DOHH2 (cell line): Measurements from ENCODE around the gene POLR3F.

Experiments
- EZH2phosphoT487 ChIP-seq: fragments of 200-600 bp; sonication (generic); IDR thresholded peaks from 2 replicates; pipeline ENCODE4 v1.6.1; 2017; ENCODE audit warnings: borderline replicate concordance, mild to moderate bottlenecking, antibody characterized with exemption, low read length, moderate library complexity, mixed read lengths
- TF ChIP-seq, protein P1 (sequence below): fragments of 200-600 bp; sonication (generic); IDR thresholded peaks from one replicate; pipeline ENCODE4 v1.5.1; 2014; ENCODE audit warnings: antibody characterized with exemption, mild to moderate bottlenecking, low read depth, low read length; ENCODE audit not compliant: poor library complexity, severe bottlenecking

DNA sequence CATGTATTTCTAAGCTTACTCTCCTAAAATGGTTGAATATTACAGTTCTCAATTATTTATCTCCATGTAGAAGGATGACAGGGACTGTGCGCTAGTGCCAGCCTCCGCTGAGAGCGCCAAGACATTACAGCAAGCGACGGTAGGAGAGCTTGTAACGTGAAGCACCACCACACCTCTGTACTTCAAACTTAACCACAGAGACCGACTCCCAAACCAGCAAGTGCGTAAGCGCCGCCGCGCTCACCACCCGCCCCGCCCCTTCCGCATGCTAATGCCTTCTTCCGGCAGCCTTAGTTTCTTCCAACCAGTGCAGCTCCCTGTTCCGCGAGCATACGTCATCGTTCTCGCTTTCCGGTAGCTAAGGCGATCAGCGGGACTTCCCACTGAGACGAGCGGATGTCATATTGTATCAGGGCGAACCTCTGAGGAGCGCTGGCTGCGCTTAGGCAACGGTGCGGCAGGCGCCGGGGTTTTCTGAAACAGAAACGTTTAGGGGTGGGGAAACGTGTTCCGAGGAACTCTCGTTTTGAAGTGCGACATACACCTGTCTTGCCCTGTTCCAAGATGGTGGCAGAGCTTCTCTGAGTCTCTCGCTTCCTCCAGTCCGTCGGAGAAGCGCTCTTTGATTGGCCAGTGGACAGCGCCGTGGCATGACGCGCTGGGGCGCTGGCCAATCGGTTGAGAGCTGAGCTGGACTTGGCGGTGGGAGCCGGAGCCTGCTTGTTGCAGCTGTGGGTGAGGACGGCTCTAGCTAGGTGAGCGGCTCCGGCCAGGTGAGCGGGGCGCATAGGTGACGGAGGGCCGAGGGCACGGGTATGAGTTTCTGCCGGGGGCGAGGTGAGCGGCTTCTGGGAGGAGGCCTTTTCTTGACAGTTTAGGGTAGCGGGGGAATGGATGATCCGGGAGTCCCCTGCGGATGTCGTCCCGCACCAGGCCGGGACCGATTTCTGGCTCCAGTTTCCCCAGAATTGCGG, 40.3 kb downstream of the POLR3F start, which contains the start of gene SEC23B:
- TF ChIP-seq, protein P1, sequence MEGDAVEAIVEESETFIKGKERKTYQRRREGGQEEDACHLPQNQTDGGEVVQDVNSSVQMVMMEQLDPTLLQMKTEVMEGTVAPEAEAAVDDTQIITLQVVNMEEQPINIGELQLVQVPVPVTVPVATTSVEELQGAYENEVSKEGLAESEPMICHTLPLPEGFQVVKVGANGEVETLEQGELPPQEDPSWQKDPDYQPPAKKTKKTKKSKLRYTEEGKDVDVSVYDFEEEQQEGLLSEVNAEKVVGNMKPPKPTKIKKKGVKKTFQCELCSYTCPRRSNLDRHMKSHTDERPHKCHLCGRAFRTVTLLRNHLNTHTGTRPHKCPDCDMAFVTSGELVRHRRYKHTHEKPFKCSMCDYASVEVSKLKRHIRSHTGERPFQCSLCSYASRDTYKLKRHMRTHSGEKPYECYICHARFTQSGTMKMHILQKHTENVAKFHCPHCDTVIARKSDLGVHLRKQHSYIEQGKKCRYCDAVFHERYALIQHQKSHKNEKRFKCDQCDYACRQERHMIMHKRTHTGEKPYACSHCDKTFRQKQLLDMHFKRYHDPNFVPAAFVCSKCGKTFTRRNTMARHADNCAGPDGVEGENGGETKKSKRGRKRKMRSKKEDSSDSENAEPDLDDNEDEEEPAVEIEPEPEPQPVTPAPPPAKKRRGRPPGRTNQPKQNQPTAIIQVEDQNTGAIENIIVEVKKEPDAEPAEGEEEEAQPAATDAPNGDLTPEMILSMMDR = no peak
- no peak for TF ChIP-seq EZH2phosphoT487
